Measurements from ENCODE around the gene ADAM22.

The ADAM22 gene

GRCh38 chr7:88018501-88018900 lies 84.5 kb downstream of the ADAM22 start:
- POLR2A ChIA-PET, result no interaction called here
- DNase-seq (ENCODE audit: low read depth, low spot score), result no peak
- no peak for TF ChIP-seq CTCF (IDR thresholded peaks at IDR 0.05; ENCODE audit: insufficient read depth, low read length, missing control alignments)
- no peak overlapping the region for H3K4me3 ChIP-seq (ENCODE audit: low read depth, low read length)
- CTCF ChIA-PET, result no interaction called here

GRCh38 chr7:88020953-88021665 lies 87.1 kb downstream of the ADAM22 start:
- no peak overlapping the region for H3K4me3 ChIP-seq (ENCODE audit: low read depth, low read length)
- POLR2A ChIA-PET, result no interaction called here
- CTCF ChIA-PET, result no interaction called here
- no peak for TF ChIP-seq CTCF (IDR thresholded peaks at IDR 0.05; ENCODE audit: insufficient read depth, low read length, missing control alignments)
- no peak for DNase-seq (ENCODE audit: low read depth, low spot score)

- H3K4me3 ChIP-seq (ENCODE audit: low read depth, low read length), result no peak overlapping the region
- POLR2A ChIA-PET, result no interaction called here
- DNase-seq (ENCODE audit: low read depth, low spot score), result no peak
- no peak for TF ChIP-seq CTCF (IDR thresholded peaks at IDR 0.05; ENCODE audit: insufficient read depth, low read length, missing control alignments)
- CTCF ChIA-PET, result no interaction called here
These were observed 93.7 kb downstream of the ADAM22 start for GRCh38 chr7:88027724-88028123.

- POLR2A ChIA-PET, result no interaction called here
- DNase-seq (ENCODE audit: low read depth, low spot score), result no peak
- CTCF ChIA-PET, result no interaction called here
- no peak overlapping the region for H3K4me3 ChIP-seq (ENCODE audit: low read depth, low read length)
- no peak for TF ChIP-seq CTCF (IDR thresholded peaks at IDR 0.05; ENCODE audit: insufficient read depth, low read length, missing control alignments)
These were observed 100.1 kb downstream of the ADAM22 start for GRCh38 chr7:88034083-88034695.

GRCh38 chr7:88037050-88037449 lies 103.0 kb downstream of the ADAM22 start:
- POLR2A ChIA-PET, result no interaction called here

GRCh38 chr7:88040694-88041093 lies 106.6 kb downstream of the ADAM22 start:
- CTCF ChIA-PET, result no interaction called here
- DNase-seq (ENCODE audit: low read depth, low spot score), result no peak
- no peak for TF ChIP-seq CTCF (IDR thresholded peaks at IDR 0.05; ENCODE audit: insufficient read depth, low read length, missing control alignments)
- POLR2A ChIA-PET, result no interaction called here
- H3K4me3 ChIP-seq (ENCODE audit: low read depth, low read length), result no peak overlapping the region

More at GRCh38 chr7:88037050-88037449, 103.0 kb downstream of the ADAM22 start:
- H3K4me3 ChIP-seq (ENCODE audit: low read depth, low read length), result no peak overlapping the region
- no peak for DNase-seq (ENCODE audit: low read depth, low spot score)
- CTCF ChIA-PET, result no interaction called here
- no peak for TF ChIP-seq CTCF (IDR thresholded peaks at IDR 0.05; ENCODE audit: insufficient read depth, low read length, missing control alignments)
